ENCODE measurements around the gene SIGLEC5.

SIGLEC5 gene

DNA sequence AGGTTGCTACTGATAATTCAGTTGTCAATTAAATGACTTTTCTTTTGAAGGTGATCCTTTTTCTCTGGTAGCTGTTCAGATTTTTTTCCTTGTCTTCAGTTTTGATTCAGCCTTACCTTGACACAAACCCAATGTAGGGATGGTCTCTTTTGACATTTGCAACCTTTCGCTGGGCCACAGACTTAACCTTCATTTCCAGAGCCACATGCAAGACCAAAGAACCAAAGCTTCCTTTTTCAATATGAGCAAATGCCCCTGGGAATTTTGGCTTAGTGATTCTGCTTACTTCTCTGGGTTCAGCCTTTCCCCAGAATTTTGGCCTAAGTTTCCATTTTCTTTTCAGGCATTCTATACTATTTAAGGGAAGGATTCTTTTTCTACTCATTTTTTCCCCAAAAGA, 19.6 kb downstream of the SIGLEC5 start:
- no peak for TF ChIP-seq CTCF (IDR thresholded peaks at IDR 0.05; ENCODE audit: extremely low read depth, insufficient read depth, missing control alignments)
- in situ Hi-C loops (cut with MboI; ENCODE audit: low pct_unique_long_range_greater_than_20kb, low sequenced_read_pairs, unreplicated experiment), result no loop called here
- no peak for DNase-seq (ENCODE audit: low spot score)

GRCh38 chr19:51607920-51608562, 22.2 kb downstream of the SIGLEC5 start:
- in situ Hi-C loops (cut with MboI; ENCODE audit: low pct_unique_long_range_greater_than_20kb, low sequenced_read_pairs, unreplicated experiment), result loop anchor here (5.0 kb wide), 1 partner anchor 44 kb away; no protein-coding TSS in a partner anchor

GRCh38 chr19:51607077-51607476, 23.1 kb downstream of the SIGLEC5 start:
- no peak for TF ChIP-seq CTCF (IDR thresholded peaks at IDR 0.05; ENCODE audit: extremely low read depth, insufficient read depth, missing control alignments)
- in situ Hi-C loops (cut with MboI; ENCODE audit: low pct_unique_long_range_greater_than_20kb, low sequenced_read_pairs, unreplicated experiment), result loop anchor here (5.0 kb wide), 1 partner anchor 45 kb away; no protein-coding TSS in a partner anchor
- DNase-seq (ENCODE audit: low spot score), result peak; percentile 87

More at GRCh38 chr19:51607920-51608562, 22.2 kb downstream of the SIGLEC5 start:
- no peak for DNase-seq (ENCODE audit: low spot score)
- TF ChIP-seq CTCF (IDR thresholded peaks at IDR 0.05; ENCODE audit: extremely low read depth, insufficient read depth, missing control alignments), result peak; percentile 60

DNA sequence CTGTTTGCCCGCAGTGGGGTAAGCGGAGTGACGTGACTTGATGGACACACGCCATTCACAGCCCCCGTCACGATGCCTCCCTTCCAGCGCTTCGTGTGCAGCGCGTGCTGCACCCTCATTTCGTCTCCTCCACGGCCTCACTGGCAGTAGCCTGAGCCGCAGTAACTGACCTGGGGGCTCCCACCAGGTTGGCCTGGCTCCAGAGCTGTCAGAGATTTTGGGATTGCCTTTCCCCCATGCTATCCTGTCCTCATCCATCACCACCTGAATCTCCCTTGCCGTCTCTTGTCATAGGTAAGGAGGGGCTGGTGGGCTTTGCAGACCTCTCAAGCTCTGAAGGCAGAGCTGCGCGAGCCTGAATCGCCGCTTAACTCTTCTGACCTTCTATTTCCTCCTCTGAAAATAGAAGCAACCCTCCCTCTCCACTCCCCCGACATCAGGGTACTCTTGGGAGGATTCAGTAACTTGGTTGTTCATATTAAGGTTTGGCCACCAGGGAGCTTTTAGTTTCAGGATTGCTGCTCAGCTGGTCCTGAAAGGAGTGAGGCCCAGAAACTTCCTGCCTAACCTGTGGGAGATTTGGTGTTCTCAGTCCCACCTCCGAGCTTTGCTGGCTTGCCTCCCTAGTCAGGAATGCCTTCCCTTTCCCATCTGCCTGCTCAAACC, 27.9 kb downstream of the SIGLEC5 start:
- in situ Hi-C loops (cut with MboI; ENCODE audit: low pct_unique_long_range_greater_than_20kb, low sequenced_read_pairs, unreplicated experiment), result no loop called here
- DNase-seq (ENCODE audit: low spot score), result peak; percentile 73
- no peak for TF ChIP-seq CTCF (IDR thresholded peaks at IDR 0.05; ENCODE audit: extremely low read depth, insufficient read depth, missing control alignments)

DNA sequence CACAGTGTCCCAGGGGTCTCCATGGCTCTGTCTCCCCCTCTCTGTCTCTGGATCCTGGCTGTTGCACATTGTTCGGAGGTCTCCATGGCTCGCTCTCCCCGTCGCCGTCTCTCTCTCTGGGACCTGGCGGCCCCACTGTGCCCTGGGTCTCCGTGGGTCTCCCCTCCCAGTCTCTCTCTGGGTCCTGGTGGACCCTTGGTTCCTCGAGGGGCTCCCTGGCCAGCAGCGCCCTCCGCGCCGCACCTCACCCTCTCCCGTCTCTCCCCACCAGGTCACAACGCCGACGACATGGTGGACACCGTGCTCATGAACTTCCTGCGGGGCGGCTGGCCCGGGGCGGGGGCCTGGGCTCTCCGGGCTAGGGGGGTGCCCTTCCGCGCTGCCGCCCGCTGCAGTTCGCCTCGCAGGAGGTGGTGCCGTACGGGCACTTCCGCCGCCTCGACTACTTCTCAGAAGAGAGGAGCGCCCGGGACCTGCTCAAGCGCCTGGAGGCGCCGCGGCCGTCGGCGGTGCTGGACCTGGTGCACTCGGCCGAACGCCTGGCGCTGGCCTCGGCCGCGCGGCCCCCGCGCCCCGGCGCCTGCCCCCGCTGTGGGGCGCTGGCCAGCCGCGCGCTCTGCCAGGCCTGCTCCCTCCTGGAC, 29.1 kb downstream of the SIGLEC5 start:
- TF ChIP-seq CTCF (IDR thresholded peaks at IDR 0.05; ENCODE audit: extremely low read depth, insufficient read depth, missing control alignments), result peak; percentile 26
- in situ Hi-C loops (cut with MboI; ENCODE audit: low pct_unique_long_range_greater_than_20kb, low sequenced_read_pairs, unreplicated experiment), result no loop called here
- DNase-seq (ENCODE audit: low spot score), result peak; percentile 54

DNA sequence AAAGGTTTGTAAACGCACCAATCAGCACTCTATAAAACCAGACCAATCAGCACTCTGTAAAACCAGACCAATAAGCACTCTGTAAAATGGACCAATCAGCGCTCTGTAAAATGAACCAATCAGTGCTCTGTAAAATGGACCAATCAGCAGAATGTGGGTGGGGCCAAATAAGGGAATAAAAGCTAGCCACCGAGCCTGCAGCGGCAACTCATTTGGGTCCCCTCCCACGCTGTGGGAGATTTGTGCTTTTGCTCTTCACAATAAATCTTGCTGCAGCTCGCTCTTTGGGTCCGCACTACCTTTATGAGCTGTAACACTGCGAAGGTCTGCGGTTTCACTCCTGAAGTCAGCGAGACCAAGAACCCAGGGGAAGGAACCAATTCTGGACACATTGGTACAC, 31.1 kb downstream of the SIGLEC5 start:
- in situ Hi-C loops (cut with MboI; ENCODE audit: low pct_unique_long_range_greater_than_20kb, low sequenced_read_pairs, unreplicated experiment), result no loop called here
- TF ChIP-seq CTCF (IDR thresholded peaks at IDR 0.05; ENCODE audit: extremely low read depth, insufficient read depth, missing control alignments), result no peak
- no peak for DNase-seq (ENCODE audit: low spot score)
